IMR-90 (cell line): ENCODE results near the gene COTL1. TPM values are rescaled to one million over a fixed set of nuclear protein-coding genes. Genes with fewer than 3 reads are reported as not detected.

ENCODE experiments used
- ATAC-seq: fragments of 200-7000 bp; cut with Tn5 transposase; 2 replicates; pipeline ENCODE4 v1.9.1; 2020; ENCODE audit warnings: low read depth, mild to moderate bottlenecking, moderate library complexity
- BruUV-seq: library from RNA; stranded (reverse); fragments of 400-500 nt; replicated peaks from 2 replicates; lab custom pipeline; 2021; lab: Mats Ljungman, UMichigan
- CTCF ChIA-PET: fragments of 300-600 bp; formaldehyde crosslinking; extraction: SDS; loops from one replicate; lab custom pipeline; 2021; ENCODE audit warnings: antibody characterized with exemption; lab: Yijun Ruan, JAX
- POLR2A ChIA-PET: fragments of 300-600 bp; sonication (Branson Sonifier 250); formaldehyde crosslinking; loops from one replicate; lab custom pipeline; 2022; ENCODE audit warnings: antibody characterized with exemption; ENCODE audit not compliant: unreplicated experiment; lab: Charles Lee
- DNase-seq: peaks from one replicate; pipeline ENCODE4 v3.0.0; 2013
- H2AFZ ChIP-seq: replicated peaks from 2 replicates; pipeline ENCODE3; 2013; ENCODE audit warnings: low read length, mild to moderate bottlenecking; ENCODE audit not compliant: poor library complexity
- H2AK5ac ChIP-seq: 2 replicates; pipeline ENCODE4 v1.6.1; 2013; ENCODE audit warnings: low read depth, low read length, inconsistent platforms
- H2AK9ac ChIP-seq: replicated peaks from 2 replicates; pipeline ENCODE3; 2013; ENCODE audit warnings: mild to moderate bottlenecking, low read depth, low read length, moderate library complexity; ENCODE audit not compliant: poor library complexity
- H2BK120ac ChIP-seq: 2 replicates; pipeline ENCODE4 v1.6.1; 2013; ENCODE audit warnings: low read depth, low read length, inconsistent platforms
- H2BK15ac ChIP-seq: 3 replicates; pipeline ENCODE4 v1.6.1; 2013; ENCODE audit warnings: low read depth, low read length, inconsistent platforms
- H2BK20ac ChIP-seq: 2 replicates; pipeline ENCODE4 v1.6.1; 2013; ENCODE audit warnings: low read depth, mild to moderate bottlenecking, inconsistent platforms, low read length, moderate library complexity
- H2BK5ac ChIP-seq: 2 replicates; pipeline ENCODE4 v1.6.1; 2013; ENCODE audit warnings: mild to moderate bottlenecking, low read depth, low read length, inconsistent platforms; ENCODE audit not compliant: poor library complexity, severe bottlenecking
- H3K14ac ChIP-seq: replicated peaks from 2 replicates; pipeline ENCODE4 v1.6.1; 2013; ENCODE audit warnings: low read depth, low read length, inconsistent platforms
- H3K18ac ChIP-seq: 2 replicates; pipeline ENCODE4 v1.6.1; 2013; ENCODE audit warnings: low read depth, low read length, control low read depth
- H3K23ac ChIP-seq: 2 replicates; pipeline ENCODE4 v1.6.1; 2013; ENCODE audit warnings: low read depth, low read length, inconsistent platforms
- H3K27ac ChIP-seq: 2 replicates; pipeline ENCODE4 v1.5.1; 2013; ENCODE audit warnings: mild to moderate bottlenecking, control low read depth, low read length; ENCODE audit not compliant: insufficient read depth
- H3K27me3 ChIP-seq: 2 replicates; pipeline ENCODE4 v1.6.1; 2013; ENCODE audit warnings: low read length; ENCODE audit not compliant: control insufficient read depth, insufficient read depth
- H3K36me3 ChIP-seq: 2 replicates; pipeline ENCODE4 v1.6.1; 2013; ENCODE audit warnings: low read length, mixed read lengths; ENCODE audit not compliant: control insufficient read depth, insufficient read depth
- H3K4ac ChIP-seq: 2 replicates; pipeline ENCODE4 v1.6.1; 2013; ENCODE audit warnings: low read depth, low read length, inconsistent platforms
- H3K4me1 ChIP-seq: 2 replicates; pipeline ENCODE4 v1.6.1; 2013; ENCODE audit warnings: low read length, mixed read lengths; ENCODE audit not compliant: control insufficient read depth, insufficient read depth
- H3K4me2 ChIP-seq: 2 replicates; pipeline ENCODE4 v1.6.1; 2013; ENCODE audit warnings: low read depth, mild to moderate bottlenecking, control low read depth, low read length, moderate library complexity
- H3K4me3 ChIP-seq: 2 replicates; pipeline ENCODE4 v1.5.1; 2013; ENCODE audit warnings: low read depth, mild to moderate bottlenecking, control low read depth, low read length, moderate library complexity; ENCODE audit not compliant: insufficient read depth
- H3K56ac ChIP-seq: 2 replicates; pipeline ENCODE4 v1.6.1; 2013; ENCODE audit warnings: low read length, inconsistent platforms; ENCODE audit not compliant: insufficient read depth; ENCODE audit errors: extremely low read depth
- H3K79me1 ChIP-seq, 2 experiments: 2 replicates each; pipeline ENCODE4 v1.6.1; 2013; ENCODE audit warnings: low read length in 2 of 2, inconsistent platforms in 1 of 2, low read depth in 1 of 2
- H3K9ac ChIP-seq: 2 replicates; pipeline ENCODE4 v1.6.1; 2013; ENCODE audit warnings: low read depth, low read length, control low read depth
- H3K9me1 ChIP-seq: 2 replicates; pipeline ENCODE4 v1.6.1; 2013; ENCODE audit warnings: low read length, inconsistent platforms; ENCODE audit not compliant: insufficient read depth
- H3K9me3 ChIP-seq: 2 replicates; pipeline ENCODE4 v1.6.1; 2013; ENCODE audit warnings: low read length; ENCODE audit not compliant: control insufficient read depth, insufficient read depth
- H4K20me1 ChIP-seq: 2 replicates; pipeline ENCODE4 v1.6.1; 2013; ENCODE audit warnings: low read length, inconsistent platforms; ENCODE audit not compliant: insufficient read depth
- H4K5ac ChIP-seq: 2 replicates; pipeline ENCODE4 v1.6.1; 2013; ENCODE audit warnings: mild to moderate bottlenecking, low read depth, low read length, control low read depth
- H4K8ac ChIP-seq, 2 experiments: 2 replicates each; pipeline ENCODE4 v1.6.1; 2013; ENCODE audit warnings: low read depth in 2 of 2, low read length in 2 of 2, control low read depth in 1 of 2, inconsistent platforms in 1 of 2
- H4K91ac ChIP-seq: 2 replicates; pipeline ENCODE4 v1.6.1; 2013; ENCODE audit warnings: low read depth, low read length, inconsistent platforms; ENCODE audit not compliant: insufficient read depth
- BHLHE40 ChIP-seq: fragments of 150-350 bp; IDR thresholded peaks from 2 replicates; pipeline ENCODE4 v1.6.1; 2016; ENCODE audit warnings: mild to moderate bottlenecking, low read depth, low read length
- CEBPB ChIP-seq: IDR thresholded peaks from 2 replicates; pipeline ENCODE4 v1.6.1; 2012; ENCODE audit warnings: low read depth, low read length, improper control_type of control experiment
- CHD1 ChIP-seq: IDR thresholded peaks from 2 replicates; pipeline ENCODE4 v1.6.1; 2012; ENCODE audit warnings: low read depth, low read length, improper control_type of control experiment
- CTCF ChIP-seq: conservative IDR thresholded peaks from 2 replicates; pipeline ENCODE4 v1.5.1; 2012; ENCODE audit warnings: mild to moderate bottlenecking, low read depth, low read length, improper control_type of control experiment
- ELK1 ChIP-seq: fragments of 150-350 bp; IDR thresholded peaks from 2 replicates; pipeline ENCODE4 v1.6.1; 2016; ENCODE audit warnings: low read depth, mild to moderate bottlenecking, low read length, moderate library complexity, borderline replicate concordance
- FOS ChIP-seq: fragments of 150-350 bp; IDR thresholded peaks from 2 replicates; pipeline ENCODE4 v1.6.1; 2016; ENCODE audit warnings: low read depth, low read length
- MAFK ChIP-seq: IDR thresholded peaks from 2 replicates; pipeline ENCODE4 v1.6.1; 2012; ENCODE audit warnings: low read depth, low read length, improper control_type of control experiment
- MAZ ChIP-seq: IDR thresholded peaks from 2 replicates; pipeline ENCODE4 v1.6.1; 2012; ENCODE audit warnings: low read depth, mild to moderate bottlenecking, low read length, improper control_type of control experiment, moderate library complexity, borderline replicate concordance
- MXI1 ChIP-seq: IDR thresholded peaks from 2 replicates; pipeline ENCODE4 v1.6.1; 2012; ENCODE audit warnings: low read depth, mild to moderate bottlenecking, low read length, moderate library complexity, borderline replicate concordance
- NFE2L2 ChIP-seq: fragments of 150-350 bp; IDR thresholded peaks from 2 replicates; pipeline ENCODE4 v1.6.1; 2016; ENCODE audit warnings: low read depth, mild to moderate bottlenecking, low read length
- POLR2A ChIP-seq: IDR thresholded peaks from 2 replicates; pipeline ENCODE4 v1.6.1; 2012; ENCODE audit warnings: mild to moderate bottlenecking, low read depth, low read length
- RAD21 ChIP-seq: IDR thresholded peaks from 2 replicates; pipeline ENCODE4 v1.6.1; 2012; ENCODE audit warnings: low read length, improper control_type of control experiment
- RCOR1 ChIP-seq: IDR thresholded peaks from 2 replicates; pipeline ENCODE4 v1.6.1; 2012; ENCODE audit warnings: mild to moderate bottlenecking, low read length, improper control_type of control experiment; ENCODE audit not compliant: insufficient replicate concordance
- RFX5 ChIP-seq: IDR thresholded peaks from 2 replicates; pipeline ENCODE4 v1.8.0; 2012; ENCODE audit warnings: low read depth, mild to moderate bottlenecking, low read length, moderate library complexity
- SMC3 ChIP-seq: fragments of 150-350 bp; IDR thresholded peaks from 2 replicates; pipeline ENCODE4 v1.6.1; 2016; ENCODE audit warnings: low read depth, mild to moderate bottlenecking, antibody characterized with exemption, low read length, moderate library complexity
- USF2 ChIP-seq: fragments of 150-350 bp; IDR thresholded peaks from 2 replicates; pipeline ENCODE4 v1.6.1; 2017; ENCODE audit warnings: mild to moderate bottlenecking, antibody characterized with exemption, low read length, low read depth
- whole genome bisulfite sequencing, 2 experiments: methylation state at CpG; one replicate each; pipeline versions ENCODE4 v1.1.5 to v1.1.7; 2013; ENCODE audit warnings: missing lambda C conversion rate in 2 of 2; ENCODE audit not compliant: insufficient read length in 1 of 2; ENCODE audit errors: extremely low coverage in 2 of 2; 5-methylcytosine and 5-hydroxymethylcytosine counted together
- dilution Hi-C: fragments of 300-500 bp; cut with HindIII; formaldehyde crosslinking; loops from one replicate; pipeline ENCODE4 v1.14.3; 2018; ENCODE audit warnings: low sequenced_read_pairs; ENCODE audit not compliant: unreplicated experiment
- in situ Hi-C: fragments of 300-500 bp; cut with MboI; formaldehyde crosslinking; loops from 3 replicates; pipeline ENCODE4 v1.14.3; 2019; ENCODE audit warnings: low sequenced_read_pairs, inconsistent platforms, mixed read lengths
- intact Hi-C: fragments of 100-400 bp; cut with micrococcal nuclease; formaldehyde crosslinking; loops from 2 replicates; pipeline ENCODE4 v1.10.0; 2022
- polyA plus RNA-seq, 3 experiments: library from polyadenylated mRNA; depleted of rRNA; stranded (reverse); fragments of >200 nt; gene quantifications; 2 replicates each; pipeline ENCODE4 v1.2.3, GENCODE V29; 2012; ENCODE audit warnings: low replicate concordance in 1 of 3
- total RNA-seq: library from RNA; depleted of rRNA; stranded (reverse); fragments of >200 nt; gene quantifications from 2 replicates; pipeline ENCODE4 v1.2.3, GENCODE V29; 2012

COTL1 gene
- total and polyA plus RNA-seq, 2 of the 4 experiments (the other 2 are of a cell fraction), result 144 to 258 TPM

GRCh38 chr16:84571506-84571905 is 46.4 kb downstream of the COTL1 start:
- in situ Hi-C loops, result no loop called here
- CTCF ChIA-PET, result no interaction called here
- 99% methylated on average over 12 of the region's 13 CpGs; no CpG with 5 or more reads in 1 of the 2 experiments for WGBS, 2 experiments
- Histone ChIP-seq H2BK5ac (no peak overlapping the region), H4K5ac (no peak overlapping the region), H2AFZ (no peak overlapping the region), H3K27ac (no peak overlapping the region), H2BK15ac (no peak overlapping the region), H3K79me1 (peaks cover 40 to 95% of the 10 kb centered on the region in 2 experiments), H2AK9ac (no peak overlapping the region), H3K4me2 (no peak overlapping the region), H3K36me3 (peaks cover 44% of the 10 kb centered on the region), H3K18ac (no peak overlapping the region), H3K23ac (no peak overlapping the region), H3K9ac (no peak overlapping the region), H3K9me3 (peaks cover 9% of the 10 kb centered on the region), H4K91ac (no peak overlapping the region), H2BK20ac (no peak overlapping the region), H2BK120ac (no peak overlapping the region), H2AK5ac (no peak overlapping the region), H3K14ac (no peak overlapping the region), H4K20me1 (peaks cover 69% of the 10 kb centered on the region), H3K9me1 (peaks cover 22% of the 10 kb centered on the region; the same call in 1 of the 2 replicates), H4K8ac (no peak overlapping the region), H3K4me3 (no peak overlapping the region), H3K4me1 (peaks cover 3% of the 10 kb centered on the region), H3K4ac (no peak overlapping the region), H3K27me3 (no peaks in the 10 kb centered on the region), H3K56ac (no peak overlapping the region)
- no TSS peak for BruUV-seq
- ATAC-seq (no peak), DNase-seq (no peak)
- dilution Hi-C loops, result no loop called here
- no peak for TF ChIP-seq BHLHE40
- TF ChIP-seq CEBPB, result no peak
- TF ChIP-seq FOS, result no peak
- TF ChIP-seq POLR2A, result no peak
- TF ChIP-seq RCOR1, result no peak
- TF ChIP-seq MAZ, result no peak
- TF ChIP-seq NFE2L2, result no peak
- TF ChIP-seq RFX5, result no peak
- no peak for TF ChIP-seq CTCF
- no peak for TF ChIP-seq CHD1
- no peak for TF ChIP-seq USF2
- no peak for TF ChIP-seq SMC3
- TF ChIP-seq MXI1, result no peak
- TF ChIP-seq RAD21, result no peak
- TF ChIP-seq ELK1, result no peak
- no peak for TF ChIP-seq MAFK
- POLR2A ChIA-PET, result no interaction called here
- intact Hi-C loops, result no loop called here
